ENCODE results near the gene HMCN2.

The HMCN2 gene

DNA sequence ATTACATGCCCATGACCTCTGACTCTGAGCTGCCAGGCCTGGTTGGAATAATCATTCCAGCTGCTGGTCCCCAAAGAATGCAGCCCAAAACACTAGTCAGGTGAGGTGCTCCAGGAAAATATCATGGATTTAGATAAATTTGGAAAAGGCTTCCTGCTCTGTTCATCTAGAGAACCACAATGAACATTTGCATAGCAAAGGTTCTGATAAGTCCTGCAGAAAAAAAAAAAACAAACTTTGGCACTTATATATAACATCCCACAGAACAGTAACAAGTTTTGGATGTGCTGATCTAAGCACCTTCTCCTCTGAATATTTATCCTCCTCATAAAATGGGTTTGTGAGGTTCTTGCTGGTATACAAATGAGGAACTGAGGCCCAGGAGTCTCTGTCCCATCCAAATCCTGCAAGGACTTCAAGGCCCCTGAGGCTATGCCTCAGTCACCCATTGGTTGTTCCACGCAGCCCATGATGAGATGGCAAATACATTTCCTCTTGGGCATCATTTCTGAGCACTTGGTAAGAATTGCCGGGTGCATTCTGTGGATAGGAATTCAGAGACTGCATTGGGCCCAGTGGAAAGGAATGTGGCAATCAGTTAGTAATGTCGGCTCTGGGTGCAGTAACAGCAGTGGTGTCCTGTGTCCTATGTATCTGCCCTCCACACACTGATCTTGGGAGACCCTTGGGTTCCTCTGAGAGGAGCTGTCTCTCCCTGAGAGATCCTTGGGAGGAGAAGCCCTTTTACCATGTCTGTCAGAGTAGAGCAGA lies 105.8 kb downstream of the HMCN2 start:
- no peak for DNase-seq

DNA sequence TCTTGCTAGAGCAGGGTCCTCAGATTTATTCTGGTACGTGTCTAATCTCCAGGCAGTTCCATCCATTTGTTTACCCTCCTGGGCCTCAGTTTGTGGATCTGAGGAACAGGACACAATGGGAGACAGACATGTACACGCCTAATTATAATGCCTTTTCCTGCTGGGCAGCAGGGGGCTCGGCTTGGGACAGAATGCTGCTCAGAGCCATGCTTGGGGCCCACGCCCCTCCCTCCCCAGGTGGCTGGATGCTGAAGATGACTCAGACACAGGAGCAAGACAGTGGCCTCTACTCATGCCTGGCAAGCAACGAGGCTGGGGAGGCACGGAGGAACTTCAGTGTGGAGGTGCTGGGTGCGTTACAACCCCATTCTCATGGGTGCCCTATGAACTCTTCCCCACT lies 106.5 kb downstream of the HMCN2 start:
- no peak for DNase-seq

DNA sequence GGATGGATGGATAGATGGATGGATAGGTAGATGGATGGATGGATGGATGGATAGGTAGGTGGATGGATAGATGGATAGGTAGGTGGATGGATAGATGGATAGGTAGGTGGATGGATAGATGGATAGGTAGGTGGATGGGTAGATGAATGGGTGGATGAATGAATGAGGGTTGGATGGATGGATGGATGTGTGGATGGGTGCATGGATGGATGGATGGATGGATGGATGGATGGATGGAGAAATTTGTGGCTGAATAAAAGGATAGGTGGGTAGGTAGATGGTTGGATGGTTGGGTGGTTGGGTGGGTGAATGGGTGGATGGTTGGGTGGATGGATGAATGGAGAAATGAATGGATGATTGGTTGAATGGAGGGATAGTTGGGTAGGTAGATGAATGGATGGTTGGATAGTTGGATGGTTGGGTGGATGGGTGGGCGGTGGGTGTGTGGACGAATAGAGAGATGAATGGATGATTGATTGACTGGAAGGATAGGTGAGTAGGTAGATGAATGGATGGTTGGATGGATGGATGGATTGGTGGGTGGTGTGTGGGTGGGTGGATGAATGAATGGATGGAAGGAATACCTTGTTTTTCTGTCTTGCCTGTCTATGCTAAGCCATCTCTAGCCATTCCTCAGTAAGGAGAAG lies 108.2 kb downstream of the HMCN2 start:
- DNase-seq: no peak

DNA sequence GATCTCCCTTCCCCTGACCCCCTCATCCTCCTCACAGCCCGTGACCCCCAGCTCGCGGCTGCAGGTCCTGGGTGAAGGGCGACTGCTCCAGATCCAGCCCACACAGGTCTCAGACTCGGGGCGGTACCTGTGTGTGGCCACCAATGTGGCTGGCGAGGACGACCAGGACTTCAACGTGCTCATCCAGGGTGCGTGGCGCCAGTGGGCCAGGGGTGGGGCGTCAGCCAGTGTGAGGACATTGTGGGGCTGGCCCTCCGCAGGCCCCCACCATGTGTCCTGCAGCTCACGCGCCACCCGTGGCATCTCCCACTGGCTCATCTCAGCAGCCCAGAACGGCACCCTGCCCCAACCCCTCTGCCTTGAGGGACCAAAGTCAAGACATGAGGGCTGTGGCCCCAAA lies 112.1 kb downstream of the HMCN2 start:
- no peak for DNase-seq

DNA sequence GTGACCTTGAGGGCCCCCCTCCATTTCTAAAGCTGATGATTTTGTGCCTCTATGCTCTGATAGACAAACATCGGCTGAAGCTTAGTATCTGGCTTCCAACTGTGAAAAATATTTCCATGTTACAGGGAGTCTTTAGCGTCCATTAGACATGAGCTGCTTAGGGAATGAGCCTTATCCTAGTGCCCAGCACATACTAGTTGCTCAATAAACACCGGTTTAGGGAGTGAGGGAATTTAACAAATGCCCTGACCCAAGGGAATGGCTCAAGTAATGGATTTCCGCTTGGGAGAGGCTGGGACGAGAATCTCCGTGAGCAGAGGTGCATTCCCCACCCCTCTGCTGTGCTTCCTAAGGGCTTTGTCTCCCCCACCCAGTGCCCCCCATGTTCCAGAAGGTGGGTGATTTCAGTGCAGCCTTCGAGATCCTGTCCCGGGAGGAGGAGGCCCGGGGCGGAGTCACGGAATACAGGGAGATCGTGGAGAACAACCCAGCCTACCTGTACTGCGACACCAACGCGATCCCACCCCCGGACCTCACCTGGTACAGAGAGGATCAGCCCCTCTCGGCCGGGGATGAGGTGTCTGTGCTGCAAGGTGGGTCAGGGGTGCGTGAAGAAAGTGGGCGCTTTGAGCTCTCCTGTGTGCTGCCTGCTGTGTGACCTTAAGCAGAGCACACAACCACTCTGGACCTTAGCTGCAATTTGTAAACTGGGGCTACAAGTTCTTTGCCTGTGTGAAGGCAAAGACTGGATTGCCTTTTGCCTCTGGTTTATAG lies 113.5 kb downstream of the HMCN2 start:
- DNase-seq: no peak

DNA sequence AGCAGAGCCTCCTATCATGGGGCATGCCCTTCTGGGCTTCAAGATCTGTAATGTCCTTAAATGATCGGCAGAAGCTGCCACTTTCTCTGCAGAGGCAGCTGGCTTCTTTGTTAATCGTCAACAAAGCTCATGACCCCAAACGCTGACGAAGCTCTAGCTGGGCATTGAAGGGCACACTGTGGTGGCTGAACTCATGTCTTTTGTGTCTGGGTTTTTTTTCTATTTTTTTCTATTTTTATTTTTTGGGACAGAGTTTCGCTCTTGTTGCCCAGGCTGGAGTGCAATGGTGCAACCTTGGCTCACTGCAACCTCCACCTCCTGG lies 114.0 kb downstream of the HMCN2 start:
- no peak for DNase-seq

DNA sequence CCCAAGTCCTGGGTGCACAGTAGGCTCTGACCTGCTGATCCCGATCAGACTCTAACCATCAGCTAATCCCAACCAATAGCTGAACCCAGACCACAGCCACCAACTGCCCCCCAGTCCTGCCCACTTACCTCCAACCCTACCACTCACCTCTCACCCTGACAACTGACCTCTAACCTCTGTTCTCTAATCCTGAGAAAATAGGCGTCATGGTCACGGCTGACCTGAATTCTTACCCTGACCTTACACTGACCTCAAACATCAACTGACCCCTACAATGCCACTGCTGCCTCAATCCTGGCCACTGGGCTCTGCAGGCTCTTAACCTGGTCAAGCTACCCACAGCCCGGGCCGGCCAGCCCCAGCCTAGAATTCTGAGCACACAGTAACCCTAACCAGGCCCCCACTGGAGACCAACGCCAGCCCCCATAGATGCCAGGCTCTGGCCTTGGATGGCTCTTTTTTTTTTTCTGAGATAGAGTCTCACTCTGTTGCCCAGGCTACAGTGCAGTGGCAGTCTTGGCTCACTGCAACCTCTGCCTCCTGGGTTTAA lies 115.4 kb downstream of the HMCN2 start:
- no peak for DNase-seq

DNA sequence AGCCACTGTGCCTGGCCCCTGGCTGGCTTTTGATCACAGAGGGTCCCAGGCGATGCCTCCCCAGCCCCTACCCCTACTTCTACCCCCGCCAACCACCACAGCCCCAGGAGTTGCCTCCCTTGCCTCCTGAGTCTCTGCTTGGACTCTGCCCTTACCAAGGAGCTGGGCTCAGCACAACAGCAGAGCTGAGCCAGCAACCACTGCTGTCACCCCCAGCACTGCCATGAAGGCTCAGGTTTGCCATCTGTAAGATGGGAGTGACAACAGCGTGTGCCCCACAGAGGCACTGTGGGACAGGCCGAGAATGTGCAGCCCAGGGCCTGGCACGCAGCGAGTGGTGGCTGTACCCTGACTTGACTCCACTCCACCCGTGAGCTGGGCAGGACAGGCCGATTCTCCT lies 116.1 kb downstream of the HMCN2 start:
- no peak for DNase-seq

DNA sequence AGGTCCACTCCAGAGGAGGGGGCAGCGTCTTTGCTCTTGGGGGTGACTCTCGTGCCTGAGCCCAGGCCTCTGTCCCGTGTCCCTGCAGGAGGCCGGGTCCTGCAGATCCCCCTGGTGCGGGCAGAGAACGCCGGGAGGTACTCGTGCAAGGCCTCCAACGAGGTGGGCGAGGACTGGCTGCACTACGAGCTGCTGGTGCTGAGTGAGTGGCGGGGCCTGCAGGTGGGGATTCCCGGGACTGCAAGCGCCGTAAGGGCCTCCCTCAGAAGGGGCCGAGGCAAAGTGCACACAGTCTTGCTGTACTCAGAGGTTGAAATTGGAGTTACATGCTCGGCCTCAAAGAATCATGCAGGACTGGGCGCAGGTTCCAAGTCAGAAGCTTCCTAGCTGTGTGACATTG lies 116.5 kb downstream of the HMCN2 start:
- DNase-seq: no peak

DNA sequence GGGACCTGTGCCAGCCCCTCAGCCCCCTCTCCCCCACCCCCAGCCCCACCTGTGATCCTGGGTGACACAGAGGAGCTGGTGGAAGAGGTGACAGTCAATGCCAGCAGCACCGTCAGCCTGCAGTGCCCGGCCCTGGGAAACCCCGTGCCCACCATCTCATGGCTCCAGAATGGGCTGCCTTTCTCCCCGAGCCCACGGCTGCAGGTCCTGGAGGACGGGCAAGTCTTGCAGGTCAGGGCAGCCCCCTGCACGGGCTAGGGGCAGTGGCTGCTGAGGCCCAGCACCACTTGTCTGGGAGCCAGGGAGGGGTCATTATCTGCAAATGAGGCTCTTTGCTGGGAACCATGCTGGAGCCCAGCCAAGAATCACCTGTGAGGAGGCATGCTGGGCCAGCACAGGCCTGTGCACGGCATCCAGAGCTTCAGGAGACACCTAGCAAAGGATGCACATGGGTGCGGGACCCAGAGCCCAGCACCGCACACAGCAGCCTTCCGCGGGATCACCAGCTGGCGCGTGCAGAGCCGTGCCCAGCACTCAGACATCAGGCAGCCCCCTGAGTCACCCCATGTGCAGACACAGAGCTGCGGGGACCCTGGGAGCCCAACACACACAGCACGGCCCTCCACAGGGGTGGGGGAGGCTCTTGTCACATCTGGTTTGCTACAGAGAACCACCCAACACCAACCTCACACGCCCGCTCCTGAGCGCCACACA lies 117.2 kb downstream of the HMCN2 start:
- DNase-seq: no peak

DNA sequence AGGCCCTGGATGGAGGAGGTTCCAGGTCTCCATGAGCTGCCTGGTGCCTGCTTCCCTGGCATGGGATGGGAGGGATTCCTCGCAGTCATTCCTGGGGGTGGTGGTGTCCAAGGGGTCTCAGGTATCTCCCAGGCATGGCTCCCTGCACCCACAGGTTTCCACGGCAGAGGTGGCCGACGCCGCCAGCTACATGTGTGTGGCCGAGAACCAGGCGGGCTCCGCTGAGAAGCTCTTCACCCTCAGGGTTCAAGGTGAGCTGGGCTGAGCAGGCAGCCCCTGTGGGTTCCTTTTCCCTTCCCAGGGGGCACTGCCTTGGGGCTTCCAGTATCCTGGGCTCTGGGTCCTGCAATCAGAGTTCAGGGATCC lies 117.8 kb downstream of the HMCN2 start:
- DNase-seq: no peak

DNA sequence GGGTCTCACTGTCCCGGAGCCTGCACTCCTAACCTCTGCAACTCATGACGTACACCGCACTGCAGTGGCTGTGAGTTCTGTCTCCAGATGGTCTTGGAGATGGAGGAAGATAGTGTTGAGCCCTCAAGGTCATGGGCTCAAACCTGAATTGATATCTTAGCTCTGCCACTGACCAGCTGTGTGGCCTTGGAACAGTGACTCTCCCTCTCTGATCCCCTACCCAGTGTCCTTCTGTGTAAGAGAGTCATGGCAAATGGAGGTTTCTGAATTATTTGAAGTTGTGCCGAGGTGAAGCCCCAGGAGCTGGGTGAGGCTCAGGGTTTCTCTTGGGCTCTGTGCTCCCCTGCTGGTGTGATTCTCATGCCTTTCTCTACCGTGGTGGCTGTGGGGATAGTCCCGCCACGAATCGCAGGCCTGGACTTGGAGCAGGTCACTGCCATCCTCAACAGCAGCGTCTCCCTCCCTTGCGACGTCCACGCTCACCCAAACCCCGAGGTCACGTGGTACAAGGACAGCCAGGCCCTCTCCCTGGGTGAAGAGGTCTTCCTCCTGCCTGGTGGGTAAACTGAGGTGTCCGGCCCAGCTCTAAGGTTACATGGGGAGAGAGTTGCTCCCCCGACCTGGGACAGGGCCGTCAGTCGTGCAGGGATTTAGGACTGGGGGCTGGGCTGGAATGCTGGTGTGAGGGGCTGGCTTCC lies 118.6 kb downstream of the HMCN2 start:
- no peak for DNase-seq

DNA sequence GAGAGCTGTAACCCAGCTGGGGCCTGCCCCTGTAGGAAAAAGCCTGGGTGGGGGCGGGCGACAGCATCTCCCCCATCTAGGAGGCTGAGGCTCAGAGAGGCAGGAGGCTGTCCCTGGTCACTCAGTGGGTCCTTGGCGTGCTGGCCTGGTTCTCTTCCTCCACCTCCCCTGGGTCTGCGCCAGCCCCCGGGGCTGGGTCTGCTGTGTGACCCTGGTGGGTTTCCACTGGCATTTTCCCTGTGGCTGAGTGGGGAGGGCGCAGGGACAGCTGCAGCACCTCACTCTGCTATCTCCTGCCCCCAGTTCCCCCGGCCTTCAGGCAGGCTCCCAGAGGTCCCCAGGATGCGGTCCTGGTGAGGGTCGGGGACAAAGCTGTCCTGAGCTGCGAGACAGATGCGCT lies 119.7 kb downstream of the HMCN2 start:
- DNase-seq: no peak

DNA sequence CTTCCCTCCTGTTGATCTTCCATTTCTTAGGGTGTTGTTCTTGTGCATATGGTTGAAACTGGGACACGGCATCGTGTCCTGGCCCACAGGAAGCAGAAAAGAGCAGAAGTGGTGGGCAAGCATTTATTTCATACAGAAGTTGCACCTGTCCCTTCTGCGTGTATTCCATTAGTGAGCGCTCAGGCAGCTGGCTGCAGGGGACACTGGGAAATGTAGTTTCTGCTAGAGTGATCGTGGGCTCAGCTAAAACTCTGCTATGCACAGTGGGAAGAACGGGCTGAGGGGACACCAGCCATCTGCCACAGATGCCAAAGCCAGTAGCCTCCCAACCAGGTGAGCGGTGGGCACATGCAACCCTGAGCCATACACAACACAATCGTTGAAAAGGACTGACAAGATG lies 121.8 kb downstream of the HMCN2 start:
- no peak for DNase-seq

DNA sequence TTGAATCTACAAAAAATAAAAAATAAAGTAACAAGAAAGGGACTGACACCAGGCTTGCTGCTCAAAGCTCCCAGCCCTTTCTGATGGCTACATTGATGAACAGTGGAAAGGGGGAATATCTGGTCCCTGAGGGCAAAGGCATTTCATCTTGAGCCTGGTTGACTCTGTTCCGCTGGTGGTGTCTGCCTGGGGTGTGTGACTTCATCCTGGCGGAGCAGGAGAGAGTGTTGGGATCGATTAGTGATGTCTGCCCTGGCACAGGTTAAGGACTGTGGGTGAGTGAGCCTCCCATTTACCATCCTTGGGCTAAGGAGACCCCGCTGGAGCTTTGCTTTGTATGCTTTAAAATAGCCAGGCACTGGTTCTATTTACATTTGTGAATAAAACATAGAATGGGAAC lies 122.3 kb downstream of the HMCN2 start:
- DNase-seq: no peak

DNA sequence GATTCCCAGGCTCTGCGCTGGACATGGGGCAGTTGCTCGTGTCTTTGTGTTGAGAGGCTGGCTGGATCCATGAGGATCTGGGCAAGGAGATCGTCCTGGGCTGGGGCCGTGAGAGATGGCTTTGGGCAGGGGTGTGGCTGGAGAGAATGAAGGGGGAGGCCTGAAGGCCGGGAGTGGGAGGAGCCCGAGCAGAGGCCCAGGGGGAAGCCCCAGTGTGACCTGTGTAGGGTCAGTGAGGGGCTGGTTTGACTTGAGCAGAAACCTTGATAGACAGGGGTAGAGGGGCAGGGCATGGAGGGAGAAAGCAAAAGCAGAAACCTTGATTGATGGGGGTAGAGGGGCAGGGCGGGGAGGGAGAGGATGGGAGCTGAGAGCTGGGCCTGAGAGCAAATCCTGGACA lies 124.8 kb downstream of the HMCN2 start:
- no peak for DNase-seq

DNA sequence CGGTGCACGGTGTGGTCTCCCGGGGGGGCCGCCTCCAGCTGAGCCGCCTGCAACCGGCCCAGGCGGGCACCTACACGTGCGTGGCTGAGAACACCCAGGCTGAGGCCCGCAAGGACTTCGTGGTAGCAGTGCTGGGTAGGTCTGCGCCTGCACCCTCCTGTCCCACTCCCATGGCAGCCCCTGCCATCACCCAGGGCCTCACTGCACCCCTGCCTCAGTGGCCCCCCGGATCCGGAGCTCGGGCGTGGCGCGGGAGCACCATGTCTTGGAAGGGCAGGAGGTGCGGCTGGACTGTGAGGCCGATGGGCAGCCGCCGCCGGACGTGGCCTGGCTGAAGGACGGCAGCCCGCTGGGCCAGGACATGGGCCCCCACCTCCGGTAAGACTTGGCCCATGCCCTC lies 125.4 kb downstream of the HMCN2 start:
- no peak for DNase-seq

DNA sequence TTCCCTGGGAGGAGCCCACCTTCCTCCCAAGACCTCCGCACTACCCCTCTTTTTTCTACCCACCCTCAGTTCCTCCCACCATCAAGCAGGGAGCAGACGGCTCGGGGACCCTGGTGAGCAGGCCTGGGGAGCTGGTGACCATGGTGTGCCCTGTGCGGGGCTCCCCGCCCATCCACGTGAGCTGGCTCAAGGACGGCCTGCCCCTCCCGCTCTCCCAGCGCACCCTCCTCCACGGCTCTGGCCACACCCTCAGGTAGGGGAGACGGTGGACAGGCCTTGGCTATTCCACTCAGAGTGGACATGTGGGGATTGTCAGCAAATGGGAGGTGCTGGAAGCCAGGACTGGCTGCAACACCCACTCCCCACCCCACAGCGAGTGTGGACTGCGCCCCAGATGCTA lies 126.3 kb downstream of the HMCN2 start:
- DNase-seq: no peak

DNA sequence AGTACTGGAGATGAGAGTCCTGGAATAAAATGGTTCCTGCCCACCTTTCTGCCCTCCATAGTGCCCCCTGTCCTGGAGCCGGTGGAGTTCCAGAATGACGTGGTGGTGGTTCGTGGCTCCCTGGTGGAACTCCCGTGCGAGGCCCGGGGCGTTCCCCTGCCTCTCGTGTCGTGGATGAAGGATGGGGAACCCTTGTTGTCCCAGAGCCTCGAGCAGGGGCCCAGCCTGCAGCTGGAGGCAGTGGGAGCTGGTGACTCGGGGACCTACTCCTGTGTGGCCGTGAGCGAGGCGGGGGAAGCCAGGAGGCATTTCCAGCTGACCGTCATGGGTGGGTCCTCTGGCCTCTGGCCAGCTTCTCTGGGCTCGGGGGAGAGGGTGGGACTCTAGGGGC lies 128.1 kb downstream of the HMCN2 start:
- DNase-seq: no peak

DNA sequence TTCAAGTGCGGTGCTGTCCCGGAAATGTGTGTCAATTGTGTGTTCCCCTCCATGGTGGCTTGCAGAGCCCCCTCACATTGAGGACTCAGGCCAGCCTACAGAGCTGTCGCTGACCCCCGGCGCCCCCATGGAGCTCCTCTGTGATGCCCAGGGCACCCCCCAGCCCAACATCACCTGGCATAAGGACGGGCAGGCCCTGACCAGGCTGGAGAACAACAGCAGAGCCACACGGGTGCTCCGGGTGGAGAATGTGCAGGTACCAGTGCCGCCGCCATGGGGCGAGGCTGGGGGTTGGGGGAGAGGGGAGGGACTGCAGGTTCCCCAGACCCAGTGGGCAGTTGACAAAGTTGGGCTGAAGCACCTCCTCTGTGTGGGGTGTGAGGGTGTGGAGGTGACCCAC lies 128.8 kb downstream of the HMCN2 start:
- no peak for DNase-seq

DNA sequence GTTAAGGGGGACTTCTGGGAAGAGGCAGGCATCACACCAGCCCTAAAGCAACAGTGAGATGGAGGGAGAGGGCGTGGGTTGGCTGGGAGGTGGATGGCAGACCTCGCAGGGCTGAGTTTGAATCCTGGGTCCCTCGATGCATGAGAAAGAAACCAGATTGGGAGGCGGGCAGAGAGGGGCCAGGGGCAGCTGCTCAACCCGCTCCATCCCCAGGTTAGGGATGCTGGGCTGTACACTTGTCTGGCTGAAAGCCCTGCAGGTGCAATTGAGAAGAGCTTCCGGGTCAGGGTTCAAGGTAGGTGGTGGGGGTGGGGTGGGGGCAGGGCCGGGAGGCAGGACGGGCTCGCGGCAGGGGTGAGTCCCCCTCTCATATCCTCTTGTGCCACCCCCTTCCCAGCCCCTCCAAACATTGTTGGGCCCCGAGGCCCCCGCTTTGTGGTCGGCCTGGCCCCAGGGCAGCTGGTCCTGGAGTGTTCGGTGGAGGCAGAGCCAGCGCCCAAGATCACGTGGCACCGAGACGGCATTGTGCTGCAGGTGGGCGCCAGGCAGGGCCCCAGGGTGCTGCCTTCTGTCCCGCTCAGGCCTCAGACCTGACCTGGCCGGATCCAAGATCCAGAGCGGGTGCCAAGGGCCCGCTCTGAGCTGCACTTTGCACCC lies 129.4 kb downstream of the HMCN2 start:
- no peak for DNase-seq

DNA sequence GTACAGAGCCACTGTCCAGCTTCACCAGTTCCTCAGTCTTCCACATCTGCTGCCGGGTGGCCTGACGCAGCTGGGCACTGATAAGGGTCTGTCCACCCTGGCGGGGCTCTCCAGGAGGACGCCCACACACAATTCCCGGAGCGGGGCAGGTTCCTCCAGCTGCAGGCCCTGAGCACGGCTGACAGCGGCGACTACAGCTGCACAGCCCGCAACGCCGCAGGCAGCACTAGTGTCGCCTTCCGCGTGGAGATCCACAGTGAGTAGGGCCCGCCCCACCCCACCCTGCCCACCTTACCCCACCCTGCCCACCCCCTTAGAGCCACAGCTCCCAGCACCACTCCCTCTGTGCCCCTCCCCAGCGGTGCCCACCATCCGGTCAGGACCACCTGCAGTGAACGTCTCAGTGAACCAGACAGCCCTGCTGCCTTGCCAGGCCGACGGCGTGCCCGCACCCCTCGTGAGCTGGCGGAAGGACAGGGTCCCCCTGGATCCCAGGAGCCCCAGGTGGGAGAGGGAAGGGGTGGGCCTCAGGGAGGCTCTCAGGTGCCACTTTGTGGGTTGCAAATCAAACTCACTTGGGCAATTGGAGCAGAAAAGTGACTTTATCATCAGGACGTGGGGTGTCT lies 130.4 kb downstream of the HMCN2 start:
- no peak for DNase-seq

All from SHP77 (cell line).